ENCODE data around the gene PTPRM. TPM values are rescaled to one million over a fixed set of nuclear protein-coding genes. Genes with fewer than 3 reads are reported as not detected.

Gene PTPRM
- total RNA-seq, 1 donor, result 84.7 TPM

- Histone ChIP-seq H2AFZ (ENCODE audit: low read length) (no peak overlapping the region), H3K4me3 (ENCODE audit: insufficient read depth, low read length) (no peak overlapping the region), H3K79me2 (ENCODE audit: insufficient read depth, low read length) (no peaks in the 10 kb centered on the region), H3K4me1 (ENCODE audit: insufficient read depth, low read length) (no peaks in the 10 kb centered on the region), H3K27ac (ENCODE audit: low read depth, low read length) (no peak overlapping the region), H3K27me3 (ENCODE audit: insufficient read depth, low read length) (no peaks in the 10 kb centered on the region), H3K4me2 (ENCODE audit: insufficient read depth, low read length) (no peak overlapping the region), H3K36me3 (ENCODE audit: insufficient read depth, low read length) (no peaks in the 10 kb centered on the region), H4K20me1 (ENCODE audit: insufficient read depth, low read length) (no peaks in the 10 kb centered on the region), H3K9me3 (ENCODE audit: low read depth, low read length) (no peaks in the 10 kb centered on the region)
- TF ChIP-seq CTCF (IDR thresholded peaks at IDR 0.05; ENCODE audit: extremely low read depth, low read depth, low read length), result no peak
- DNase-seq (ENCODE audit: insufficient read length, low spot score, missing footprints), result no peak
These were observed 498.7 kb downstream of the PTPRM start for GRCh38 chr18:8065773-8066172.

GRCh38 chr18:8069708-8070107 is 502.6 kb downstream of the PTPRM start:
- Histone ChIP-seq H3K9me3 (ENCODE audit: low read depth, low read length) (no peaks in the 10 kb centered on the region), H3K36me3 (ENCODE audit: insufficient read depth, low read length) (no peaks in the 10 kb centered on the region), H3K4me3 (ENCODE audit: insufficient read depth, low read length) (no peak overlapping the region), H3K4me1 (ENCODE audit: insufficient read depth, low read length) (no peaks in the 10 kb centered on the region), H3K79me2 (ENCODE audit: insufficient read depth, low read length) (no peaks in the 10 kb centered on the region), H3K27me3 (ENCODE audit: insufficient read depth, low read length) (no peaks in the 10 kb centered on the region), H2AFZ (ENCODE audit: low read length) (no peak overlapping the region), H3K4me2 (ENCODE audit: insufficient read depth, low read length) (no peak overlapping the region), H4K20me1 (ENCODE audit: insufficient read depth, low read length) (no peaks in the 10 kb centered on the region), H3K27ac (ENCODE audit: low read depth, low read length) (no peak overlapping the region)
- no peak for DNase-seq (ENCODE audit: insufficient read length, low spot score, missing footprints)
- no peak for TF ChIP-seq CTCF (IDR thresholded peaks at IDR 0.05; ENCODE audit: extremely low read depth, low read depth, low read length)

GRCh38 chr18:8073167-8073566 is 506.1 kb downstream of the PTPRM start:
- no peak for TF ChIP-seq CTCF (IDR thresholded peaks at IDR 0.05; ENCODE audit: extremely low read depth, low read depth, low read length)
- H3K4me2 ChIP-seq (ENCODE audit: insufficient read depth, low read length), result no peak overlapping the region
- H3K4me3 ChIP-seq (ENCODE audit: insufficient read depth, low read length), result no peak overlapping the region
- no peak overlapping the region for H3K27ac ChIP-seq (ENCODE audit: low read depth, low read length)
- no peaks in the 10 kb centered on the region for H3K79me2 ChIP-seq (ENCODE audit: insufficient read depth, low read length)
- no peak for DNase-seq (ENCODE audit: insufficient read length, low spot score, missing footprints)
- H3K4me1 ChIP-seq (ENCODE audit: insufficient read depth, low read length), result no peaks in the 10 kb centered on the region
- H3K36me3 ChIP-seq (ENCODE audit: insufficient read depth, low read length), result no peaks in the 10 kb centered on the region
- H2AFZ ChIP-seq (ENCODE audit: low read length), result no peak overlapping the region
- no peaks in the 10 kb centered on the region for H4K20me1 ChIP-seq (ENCODE audit: insufficient read depth, low read length)
- H3K9me3 ChIP-seq (ENCODE audit: low read depth, low read length), result no peaks in the 10 kb centered on the region
- H3K27me3 ChIP-seq (ENCODE audit: insufficient read depth, low read length), result no peaks in the 10 kb centered on the region

GRCh38 chr18:8080092-8080491 is 513.0 kb downstream of the PTPRM start:
- Histone ChIP-seq H4K20me1 (ENCODE audit: insufficient read depth, low read length) (no peaks in the 10 kb centered on the region), H3K36me3 (ENCODE audit: insufficient read depth, low read length) (no peaks in the 10 kb centered on the region), H3K4me3 (ENCODE audit: insufficient read depth, low read length) (no peak overlapping the region), H3K79me2 (ENCODE audit: insufficient read depth, low read length) (no peaks in the 10 kb centered on the region), H3K27me3 (ENCODE audit: insufficient read depth, low read length) (no peaks in the 10 kb centered on the region), H3K9me3 (ENCODE audit: low read depth, low read length) (no peaks in the 10 kb centered on the region), H2AFZ (ENCODE audit: low read length) (no peak overlapping the region), H3K4me2 (ENCODE audit: insufficient read depth, low read length) (no peak overlapping the region), H3K27ac (ENCODE audit: low read depth, low read length) (no peak overlapping the region), H3K4me1 (ENCODE audit: insufficient read depth, low read length) (peaks cover 5% of the 10 kb centered on the region)
- TF ChIP-seq CTCF (IDR thresholded peaks at IDR 0.05; ENCODE audit: extremely low read depth, low read depth, low read length), result no peak
- no peak for DNase-seq (ENCODE audit: insufficient read length, low spot score, missing footprints)

Measured in osteoblast (primary cell).